Hepatocyte (in vitro differentiated cells): ENCODE results near the gene SLC9A7. TPM values are rescaled to one million over a fixed set of nuclear protein-coding genes. Genes with fewer than 3 reads are reported as not detected.

ENCODE experiments used
- DNase-seq: peaks from one replicate; pipeline ENCODE4 v3.0.0-alpha.2; 2016; ENCODE audit warnings: low spot score
- H2AFZ ChIP-seq: fragments of 200-600 bp; sonication (generic); 2 replicates; pipeline ENCODE4 v1.6.0; 2016; ENCODE audit warnings: antibody characterized with exemption, mild to moderate bottlenecking
- H3K27ac ChIP-seq: fragments of 200-600 bp; sonication (generic); 2 replicates; pipeline ENCODE4 v1.5.1; 2016; ENCODE audit warnings: mild to moderate bottlenecking
- H3K27me3 ChIP-seq: fragments of 200-600 bp; sonication (generic); 2 replicates; pipeline ENCODE4 v1.6.1; 2016
- H3K36me3 ChIP-seq: fragments of 200-600 bp; sonication (generic); replicated peaks from 2 replicates; pipeline ENCODE4 v1.5.1; 2016; ENCODE audit warnings: low read depth; ENCODE audit not compliant: insufficient read depth
- H3K4me1 ChIP-seq: fragments of 200-600 bp; sonication (generic); 2 replicates; pipeline ENCODE4 v1.5.1; 2016; ENCODE audit warnings: mild to moderate bottlenecking, moderate library complexity; ENCODE audit not compliant: insufficient read depth
- H3K4me2 ChIP-seq: fragments of 200-600 bp; sonication (generic); 2 replicates; pipeline ENCODE4 v1.6.0; 2016
- H3K4me3 ChIP-seq: fragments of 200-600 bp; sonication (generic); 2 replicates; pipeline ENCODE4 v1.5.1; 2016; ENCODE audit warnings: mild to moderate bottlenecking
- H3K79me2 ChIP-seq: fragments of 200-600 bp; sonication (generic); 2 replicates; pipeline ENCODE4 v1.6.0; 2017; ENCODE audit warnings: mild to moderate bottlenecking
- H3K9me2 ChIP-seq: fragments of 200-600 bp; sonication (generic); replicated peaks from 2 replicates; pipeline ENCODE4 v1.6.0; 2017; ENCODE audit warnings: mild to moderate bottlenecking; ENCODE audit not compliant: insufficient read depth
- H3K9me3 ChIP-seq: fragments of 200-600 bp; sonication (generic); 2 replicates; pipeline ENCODE4 v1.5.1; 2016; ENCODE audit warnings: low read depth, mild to moderate bottlenecking
- H4K20me1 ChIP-seq: fragments of 200-600 bp; sonication (generic); 2 replicates; pipeline ENCODE4 v1.6.0; 2016; ENCODE audit warnings: mild to moderate bottlenecking; ENCODE audit not compliant: insufficient read depth, poor library complexity, severe bottlenecking
- CTCF ChIP-seq: fragments of 200-600 bp; sonication (generic); IDR thresholded peaks from 2 replicates; pipeline ENCODE4 v1.5.1; 2016; ENCODE audit warnings: antibody characterized with exemption, mild to moderate bottlenecking; ENCODE audit not compliant: poor library complexity
- EZH2 ChIP-seq: fragments of 200-600 bp; sonication (generic); IDR thresholded peaks from 2 replicates; pipeline ENCODE4 v1.6.1; 2016; ENCODE audit warnings: antibody characterized with exemption, mild to moderate bottlenecking, borderline replicate concordance
- EZH2phosphoT487 ChIP-seq: fragments of 200-600 bp; sonication (generic); IDR thresholded peaks from one replicate; pipeline ENCODE4 v1.6.1; 2018; ENCODE audit warnings: antibody characterized with exemption, mild to moderate bottlenecking, low read depth, moderate library complexity; ENCODE audit not compliant: unreplicated experiment, severe bottlenecking
- WGBS: methylation state at CpG from one replicate; pipeline ENCODE4 v1.1.6; 2016; ENCODE audit warnings: low lambda C conversion rate; ENCODE audit errors: missing lambda C conversion rate; 5-methylcytosine and 5-hydroxymethylcytosine counted together
- polyA plus RNA-seq: library from polyadenylated mRNA; unstranded; fragments of >200 nt; fragmentation: Nextera tagmentation; extraction: Ambion mirVana; gene quantifications from 2 replicates; pipeline ENCODE4 v1.2.1, GENCODE V29; 2016
- total RNA-seq: library from RNA; depleted of rRNA; stranded (reverse); fragments of >200 nt; gene quantifications from 2 replicates; pipeline ENCODE4 v1.2.3, GENCODE V29; 2014

The SLC9A7 gene
- total and polyA plus RNA-seq, 2 experiments from 2014 or later, result 3.6 to 8.1 TPM

GRCh38 chrX:46645614-46646013 is 113.3 kb downstream of the SLC9A7 start:
- 68% methylated on average over 4 of the region's 4 CpGs for WGBS

GRCh38 chrX:46643636-46644035 is 115.3 kb downstream of the SLC9A7 start:
- no peak overlapping the region for H3K4me3 ChIP-seq
- H3K4me2 ChIP-seq, result no peak overlapping the region
- TF ChIP-seq EZH2 (no peak), CTCF (no peak), EZH2phosphoT487 (no peak)
- no peaks in the 10 kb centered on the region for H3K36me3 ChIP-seq
- no peak for DNase-seq
- no peaks in the 10 kb centered on the region for H4K20me1 ChIP-seq
- H3K9me3 ChIP-seq, result no peaks in the 10 kb centered on the region
- WGBS, result 67% methylated on average over 3 of the region's 3 CpGs
- H3K27ac ChIP-seq, result no peak overlapping the region
- H3K79me2 ChIP-seq, result no peaks in the 10 kb centered on the region
- H3K27me3 ChIP-seq, result no peaks in the 10 kb centered on the region
- H3K9me2 ChIP-seq, result no peaks in the 10 kb centered on the region
- H2AFZ ChIP-seq, result no peak overlapping the region
- H3K4me1 ChIP-seq, result no peaks in the 10 kb centered on the region

More at GRCh38 chrX:46645614-46646013, 113.3 kb downstream of the SLC9A7 start:
- H3K79me2 ChIP-seq, result no peaks in the 10 kb centered on the region
- H3K36me3 ChIP-seq, result no peaks in the 10 kb centered on the region
- H3K27me3 ChIP-seq, result no peaks in the 10 kb centered on the region
- H3K4me1 ChIP-seq, result peaks cover 4% of the 10 kb centered on the region
- TF ChIP-seq EZH2, result no peak
- no peak for TF ChIP-seq EZH2phosphoT487
- no peak for TF ChIP-seq CTCF
- no peaks in the 10 kb centered on the region for H4K20me1 ChIP-seq
- H3K4me3 ChIP-seq, result no peak overlapping the region
- H2AFZ ChIP-seq, result no peak overlapping the region
- no peaks in the 10 kb centered on the region for H3K9me2 ChIP-seq
- no peak overlapping the region for H3K27ac ChIP-seq
- no peak overlapping the region for H3K4me2 ChIP-seq
- no peaks in the 10 kb centered on the region for H3K9me3 ChIP-seq
- DNase-seq, result no peak

GRCh38 chrX:46642145-46642544 is 116.8 kb downstream of the SLC9A7 start:
- H3K79me2 ChIP-seq, result no peaks in the 10 kb centered on the region
- DNase-seq, result peak; percentile 12
- TF ChIP-seq EZH2phosphoT487, result no peak
- peak; percentile 32 for TF ChIP-seq CTCF
- no peak for TF ChIP-seq EZH2

GRCh38 chrX:46637938-46638337 is 121.0 kb downstream of the SLC9A7 start:
- no peaks in the 10 kb centered on the region for H3K79me2 ChIP-seq
- DNase-seq, result no peak
- no peaks in the 10 kb centered on the region for H3K36me3 ChIP-seq
- H3K9me2 ChIP-seq, result no peaks in the 10 kb centered on the region
- H3K4me3 ChIP-seq, result no peak overlapping the region
- no peaks in the 10 kb centered on the region for H4K20me1 ChIP-seq
- no peak for TF ChIP-seq EZH2phosphoT487
- no peak for TF ChIP-seq EZH2
- TF ChIP-seq CTCF, result no peak
- H2AFZ ChIP-seq, result no peak overlapping the region
- H3K4me2 ChIP-seq, result no peak overlapping the region
- H3K4me1 ChIP-seq, result no peaks in the 10 kb centered on the region
- H3K27me3 ChIP-seq, result no peaks in the 10 kb centered on the region
- no peak overlapping the region for H3K27ac ChIP-seq
- WGBS, result 36% methylated on average over 2 of the region's 2 CpGs
- no peaks in the 10 kb centered on the region for H3K9me3 ChIP-seq

More at GRCh38 chrX:46642145-46642544, 116.8 kb downstream of the SLC9A7 start:
- Histone ChIP-seq H3K9me3 (no peaks in the 10 kb centered on the region), H3K4me3 (no peak overlapping the region), H3K9me2 (no peaks in the 10 kb centered on the region), H3K4me1 (no peaks in the 10 kb centered on the region), H2AFZ (no peak overlapping the region), H3K27ac (no peak overlapping the region), H3K36me3 (no peaks in the 10 kb centered on the region), H3K4me2 (no peak overlapping the region), H3K27me3 (no peaks in the 10 kb centered on the region), H4K20me1 (no peaks in the 10 kb centered on the region)
- 73% methylated on average over 4 of the region's 4 CpGs for whole genome bisulfite sequencing
